ENCODE data around the gene ATP2C2. TPM values are rescaled to one million over a fixed set of nuclear protein-coding genes. Genes with fewer than 3 reads are reported as not detected.

Gene ATP2C2
- total and polyA plus RNA-seq, 2 experiments from 2014 or later, result 2.1 TPM

DNA sequence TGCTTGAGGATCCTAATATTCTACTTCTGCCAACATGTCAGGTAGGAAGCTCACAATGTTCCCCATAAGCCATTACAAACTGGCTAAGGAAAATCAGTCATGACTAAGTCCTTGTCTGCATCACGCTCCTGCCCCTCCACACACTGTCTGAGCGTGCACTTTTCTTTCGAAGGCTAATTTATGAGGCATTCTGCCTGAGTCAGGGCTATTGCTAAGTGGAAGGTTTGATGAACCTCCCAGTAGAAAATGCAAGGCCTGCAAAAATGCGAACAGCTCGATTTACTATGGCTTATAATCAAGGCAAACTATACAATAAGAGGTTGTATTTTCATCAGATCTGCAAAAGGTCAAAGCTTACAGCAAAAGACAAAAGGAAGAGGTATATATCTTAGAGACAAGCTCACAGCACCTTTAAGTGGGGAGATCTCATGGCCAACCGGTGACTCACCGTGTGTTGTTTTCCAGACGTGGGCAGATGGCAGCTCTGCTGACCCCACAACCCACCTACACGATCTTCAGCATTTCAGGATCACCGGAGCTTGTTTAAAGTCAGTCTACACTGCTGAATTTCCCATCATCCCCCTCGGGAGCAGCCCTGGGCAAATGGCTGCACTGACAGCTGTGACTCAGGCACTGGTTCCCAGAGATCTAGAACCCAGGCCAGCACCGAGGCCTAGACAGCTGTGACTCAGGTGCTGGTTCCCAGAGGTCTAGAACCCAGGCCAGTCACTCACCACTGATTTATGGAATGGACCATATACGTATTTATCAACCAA, 110.0 kb downstream of the ATP2C2 start:
- no peak overlapping the region for H3K4me3 Mint-ChIP-seq
- Histone ChIP-seq H3K27ac (ENCODE audit: low read depth) (no peak overlapping the region), H3K79me2 (replicated peaks; ENCODE audit: insufficient read depth) (no peaks in the 10 kb centered on the region), H3F3A (replicated peaks; ENCODE audit: low read depth) (no peaks in the 10 kb centered on the region), H3K9me2 (ENCODE audit: insufficient read depth) (0 out of 2 replicates have a peak, but pooled peaks cover 5% of the 10 kb centered on the region), H2AFZ (no peak overlapping the region), H3K4me1 (ENCODE audit: insufficient read depth) (no peaks in the 10 kb centered on the region), H3K27me3 (ENCODE audit: insufficient read depth) (no peaks in the 10 kb centered on the region), H3K4me2 (no peak overlapping the region), H3K4me3 (no peak overlapping the region), H4K20me1 (replicated peaks; ENCODE audit: insufficient read depth) (no peaks in the 10 kb centered on the region; the same call in 1 of the 2 replicates), H3K36me3 (ENCODE audit: insufficient read depth) (no peaks in the 10 kb centered on the region; the same call in 1 of the 2 replicates)
- peaks cover 5% of the 10 kb centered on the region for H3K27me3 Mint-ChIP-seq (ENCODE audit: insufficient read depth, low read depth, poor library complexity)
- H3K9me3 Mint-ChIP-seq, result peaks cover 12% of the 10 kb centered on the region; the same call in 2 of the 3 replicates
- DNase-seq (ENCODE audit: low spot score), result no peak
- no peak for ATAC-seq
- H3K4me1 Mint-ChIP-seq, result no peaks in the 10 kb centered on the region
- TF ChIP-seq, protein P1, sequence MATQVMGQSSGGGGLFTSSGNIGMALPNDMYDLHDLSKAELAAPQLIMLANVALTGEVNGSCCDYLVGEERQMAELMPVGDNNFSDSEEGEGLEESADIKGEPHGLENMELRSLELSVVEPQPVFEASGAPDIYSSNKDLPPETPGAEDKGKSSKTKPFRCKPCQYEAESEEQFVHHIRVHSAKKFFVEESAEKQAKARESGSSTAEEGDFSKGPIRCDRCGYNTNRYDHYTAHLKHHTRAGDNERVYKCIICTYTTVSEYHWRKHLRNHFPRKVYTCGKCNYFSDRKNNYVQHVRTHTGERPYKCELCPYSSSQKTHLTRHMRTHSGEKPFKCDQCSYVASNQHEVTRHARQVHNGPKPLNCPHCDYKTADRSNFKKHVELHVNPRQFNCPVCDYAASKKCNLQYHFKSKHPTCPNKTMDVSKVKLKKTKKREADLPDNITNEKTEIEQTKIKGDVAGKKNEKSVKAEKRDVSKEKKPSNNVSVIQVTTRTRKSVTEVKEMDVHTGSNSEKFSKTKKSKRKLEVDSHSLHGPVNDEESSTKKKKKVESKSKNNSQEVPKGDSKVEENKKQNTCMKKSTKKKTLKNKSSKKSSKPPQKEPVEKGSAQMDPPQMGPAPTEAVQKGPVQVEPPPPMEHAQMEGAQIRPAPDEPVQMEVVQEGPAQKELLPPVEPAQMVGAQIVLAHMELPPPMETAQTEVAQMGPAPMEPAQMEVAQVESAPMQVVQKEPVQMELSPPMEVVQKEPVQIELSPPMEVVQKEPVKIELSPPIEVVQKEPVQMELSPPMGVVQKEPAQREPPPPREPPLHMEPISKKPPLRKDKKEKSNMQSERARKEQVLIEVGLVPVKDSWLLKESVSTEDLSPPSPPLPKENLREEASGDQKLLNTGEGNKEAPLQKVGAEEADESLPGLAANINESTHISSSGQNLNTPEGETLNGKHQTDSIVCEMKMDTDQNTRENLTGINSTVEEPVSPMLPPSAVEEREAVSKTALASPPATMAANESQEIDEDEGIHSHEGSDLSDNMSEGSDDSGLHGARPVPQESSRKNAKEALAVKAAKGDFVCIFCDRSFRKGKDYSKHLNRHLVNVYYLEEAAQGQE (IDR thresholded peaks at IDR 0.05; ENCODE audit: unreplicated experiment), result no peak
- TF ChIP-seq ZNF114 (CRISPR knock-in tag; IDR thresholded peaks at IDR 0.05) (no peak), EZH2phosphoT487 (IDR thresholded peaks at IDR 0.05; ENCODE audit: unreplicated experiment) (no peak), ETS1 (IDR thresholded peaks at IDR 0.05) (no peak), ZNF331 (CRISPR knock-in tag; IDR thresholded peaks at IDR 0.05; ENCODE audit: low read depth) (no peak), CREB1 (CRISPR knock-in tag; IDR thresholded peaks at IDR 0.05; ENCODE audit: low read depth) (no peak), EZH2 (IDR thresholded peaks at IDR 0.05; ENCODE audit: low read depth, unreplicated experiment) (no peak)
- no peak overlapping the region for H3K27ac Mint-ChIP-seq
- H3K36me3 Mint-ChIP-seq (ENCODE audit: low read depth), result peaks cover 16% of the 10 kb centered on the region

DNA sequence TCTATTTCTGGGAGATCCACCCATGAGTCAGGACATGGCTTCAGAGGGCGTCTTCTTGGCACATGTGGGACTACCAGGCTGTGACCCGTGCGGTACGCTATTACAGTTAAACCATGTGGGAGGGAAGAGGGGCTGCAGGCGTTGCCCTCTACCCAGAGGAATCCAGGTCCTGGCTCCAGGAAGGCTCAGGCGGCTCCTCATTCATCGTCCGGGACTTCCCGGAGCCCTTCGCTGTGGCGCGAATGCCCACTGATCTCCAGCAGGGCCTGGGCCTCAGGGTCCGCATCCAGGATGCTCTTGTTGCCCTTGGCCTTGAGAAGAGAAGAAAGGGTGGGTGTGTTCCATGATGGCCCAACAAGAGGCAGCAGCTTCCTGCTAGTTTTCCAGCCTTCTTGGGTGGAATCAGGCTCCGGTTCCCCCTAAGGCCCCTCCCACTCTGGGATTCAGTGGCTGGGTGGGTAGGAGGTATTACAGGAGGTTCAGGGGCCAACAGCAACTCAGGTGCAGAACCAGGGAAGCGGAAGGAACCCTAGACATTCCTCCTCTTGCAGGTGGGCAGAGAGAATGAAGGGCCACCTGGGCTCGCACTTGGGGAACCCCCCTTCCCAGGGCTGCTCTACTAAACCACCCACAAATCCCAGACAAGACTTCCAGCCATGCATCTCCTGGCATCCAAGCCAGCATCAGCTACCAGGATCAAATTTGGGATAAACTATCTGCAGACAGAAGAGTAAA, 111.5 kb downstream of the ATP2C2 start:
- Histone ChIP-seq H3K79me2 (replicated peaks; ENCODE audit: insufficient read depth) (no peaks in the 10 kb centered on the region), H3K9me2 (ENCODE audit: insufficient read depth) (0 out of 2 replicates have a peak, but pooled peaks cover under 1% of the 10 kb centered on the region), H3K27ac (ENCODE audit: low read depth) (no peak overlapping the region), H3K4me2 (no peak overlapping the region), H3K27me3 (ENCODE audit: insufficient read depth) (no peaks in the 10 kb centered on the region), H4K20me1 (replicated peaks; ENCODE audit: insufficient read depth) (no peaks in the 10 kb centered on the region; the same call in 1 of the 2 replicates), H2AFZ (no peak overlapping the region), H3K4me3 (no peak overlapping the region), H3F3A (replicated peaks; ENCODE audit: low read depth) (no peaks in the 10 kb centered on the region), H3K4me1 (ENCODE audit: insufficient read depth) (no peaks in the 10 kb centered on the region), H3K36me3 (ENCODE audit: insufficient read depth) (no peaks in the 10 kb centered on the region; the same call in 1 of the 2 replicates)
- peaks cover 5% of the 10 kb centered on the region; the same call in 2 of the 3 replicates for H3K9me3 Mint-ChIP-seq
- peaks cover 15% of the 10 kb centered on the region for H3K36me3 Mint-ChIP-seq (ENCODE audit: low read depth)
- ATAC-seq, result no peak
- peaks cover 8% of the 10 kb centered on the region for H3K27me3 Mint-ChIP-seq (ENCODE audit: insufficient read depth, low read depth, poor library complexity)
- H3K27ac Mint-ChIP-seq, result no peak overlapping the region
- DNase-seq (ENCODE audit: low spot score), result no peak
- H3K4me1 Mint-ChIP-seq, result no peaks in the 10 kb centered on the region
- no peak overlapping the region for H3K4me3 Mint-ChIP-seq
- TF ChIP-seq NANOG (IDR thresholded peaks at IDR 0.05; ENCODE audit: borderline replicate concordance) (no peak), POLR2AphosphoS5 (IDR thresholded peaks at IDR 0.05; ENCODE audit: low read depth) (no peak), ETS1 (IDR thresholded peaks at IDR 0.05) (no peak), EZH2 (IDR thresholded peaks at IDR 0.05; ENCODE audit: low read depth, unreplicated experiment) (no peak), JUNB (IDR thresholded peaks at IDR 0.05; ENCODE audit: unreplicated experiment) (no peak), ZNF114 (CRISPR knock-in tag; IDR thresholded peaks at IDR 0.05) (no peak), STAT1 (IDR thresholded peaks at IDR 0.05; ENCODE audit: unreplicated experiment) (no peak)
- TF ChIP-seq, protein P1 (IDR thresholded peaks at IDR 0.05; ENCODE audit: unreplicated experiment), result no peak
